Effector memory CD4-positive, alpha-beta T cell (primary cell): ENCODE data around the gene STON2.
"Not testable (repeated sequence)": the region's sequence is repeated elsewhere in the genome, so short reads cannot be mapped to it uniquely, and the experiment has no call there.

ENCODE experiments used
- DNase-seq, 3 donors: peaks; one replicate each; pipeline ENCODE4 v3.0.0-alpha.2; 2020
- H3K27ac ChIP-seq: 2 replicates; pipeline ENCODE4 v1.7.0; 2013; ENCODE audit warnings: mild to moderate bottlenecking, low read length, moderate library complexity; ENCODE audit not compliant: insufficient read depth, poor library complexity, severe bottlenecking
- H3K27me3 ChIP-seq: replicated peaks from 2 replicates; pipeline ENCODE4 v1.7.0; 2013; ENCODE audit warnings: mild to moderate bottlenecking, low read length; ENCODE audit not compliant: insufficient read depth, control insufficient read depth, poor library complexity, severe bottlenecking
- H3K36me3 ChIP-seq: 2 replicates; pipeline ENCODE4 v1.7.0; 2013; ENCODE audit warnings: mild to moderate bottlenecking, low read length, moderate library complexity; ENCODE audit not compliant: control insufficient read depth, insufficient read depth
- H3K4me1 ChIP-seq: 2 replicates; pipeline ENCODE4 v1.7.0; 2013; ENCODE audit warnings: low read length, mild to moderate bottlenecking; ENCODE audit not compliant: control insufficient read depth, insufficient read depth, poor library complexity, severe bottlenecking
- H3K4me3 ChIP-seq: 2 replicates; pipeline ENCODE4 v1.7.0; 2013; ENCODE audit warnings: low read length, low read depth, mild to moderate bottlenecking; ENCODE audit not compliant: insufficient read depth, poor library complexity, severe bottlenecking
- H3K9me3 ChIP-seq: 2 replicates; pipeline ENCODE4 v1.7.0; 2013; ENCODE audit warnings: mild to moderate bottlenecking, low read length, moderate library complexity; ENCODE audit not compliant: control insufficient read depth

Gene STON2

DNA sequence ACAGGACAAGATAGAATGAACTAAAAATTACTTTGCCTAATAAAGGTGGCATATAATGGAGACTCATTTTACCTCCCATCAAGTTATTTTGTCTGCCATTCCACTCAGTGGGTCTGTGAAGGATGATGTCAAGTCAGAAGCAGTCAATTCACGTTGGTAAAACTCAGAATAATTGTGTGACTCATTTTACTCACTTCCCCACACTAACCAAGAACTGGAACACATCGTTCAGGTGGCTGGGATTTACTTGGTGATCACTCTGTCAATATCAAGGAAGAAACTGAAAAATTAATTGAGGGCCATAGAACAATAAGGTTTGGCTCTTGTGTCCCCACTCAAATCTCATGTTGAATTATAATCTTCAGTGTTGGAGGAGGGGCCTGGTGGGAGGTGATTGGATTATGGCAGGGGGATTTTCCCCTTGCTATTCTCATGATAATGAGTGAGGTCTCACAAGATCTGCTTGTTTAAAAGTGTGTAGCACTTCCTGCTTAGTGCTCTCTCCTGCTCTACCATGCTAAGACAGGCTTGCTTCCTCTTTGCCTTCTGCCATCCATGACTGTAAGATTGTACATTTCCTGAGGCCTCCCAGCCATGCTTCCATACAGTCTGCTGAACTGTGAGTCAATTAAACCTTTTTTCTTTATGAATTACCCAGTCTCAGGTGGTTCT is 143.7 kb downstream of the STON2 start:
- no peaks in the 10 kb centered on the region for H3K36me3 ChIP-seq
- H3K27ac ChIP-seq = no peak overlapping the region
- no peak for DNase-seq
- H3K9me3 ChIP-seq = no peaks in the 10 kb centered on the region
- H3K4me1 ChIP-seq = no peaks in the 10 kb centered on the region
- no peak overlapping the region for H3K4me3 ChIP-seq
- H3K27me3 ChIP-seq = no peaks in the 10 kb centered on the region

DNA sequence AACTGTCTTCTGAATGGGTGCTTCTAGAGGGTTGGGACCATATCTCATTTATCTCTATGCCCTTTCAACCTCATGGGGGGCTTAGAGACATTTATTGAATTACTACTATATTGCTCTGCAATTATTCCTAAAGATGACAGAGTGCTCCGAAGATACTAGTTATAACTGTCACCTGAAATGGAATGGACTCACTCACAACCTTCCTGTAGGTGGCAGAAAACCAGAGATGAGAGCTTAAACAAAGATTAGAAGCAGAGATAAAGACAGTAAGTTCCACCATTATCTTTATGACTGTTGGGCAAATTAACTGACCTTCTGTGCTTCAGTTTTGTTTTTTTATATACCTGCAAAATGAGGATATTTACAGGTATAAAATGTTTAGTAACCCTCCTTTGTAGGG is 147.8 kb downstream of the STON2 start:
- Histone ChIP-seq H3K9me3 (no peaks in the 10 kb centered on the region), H3K36me3 (no peaks in the 10 kb centered on the region), H3K4me1 (no peaks in the 10 kb centered on the region), H3K4me3 (no peak overlapping the region), H3K27ac (no peak overlapping the region), H3K27me3 (no peaks in the 10 kb centered on the region)
- DNase-seq = no peak

DNA sequence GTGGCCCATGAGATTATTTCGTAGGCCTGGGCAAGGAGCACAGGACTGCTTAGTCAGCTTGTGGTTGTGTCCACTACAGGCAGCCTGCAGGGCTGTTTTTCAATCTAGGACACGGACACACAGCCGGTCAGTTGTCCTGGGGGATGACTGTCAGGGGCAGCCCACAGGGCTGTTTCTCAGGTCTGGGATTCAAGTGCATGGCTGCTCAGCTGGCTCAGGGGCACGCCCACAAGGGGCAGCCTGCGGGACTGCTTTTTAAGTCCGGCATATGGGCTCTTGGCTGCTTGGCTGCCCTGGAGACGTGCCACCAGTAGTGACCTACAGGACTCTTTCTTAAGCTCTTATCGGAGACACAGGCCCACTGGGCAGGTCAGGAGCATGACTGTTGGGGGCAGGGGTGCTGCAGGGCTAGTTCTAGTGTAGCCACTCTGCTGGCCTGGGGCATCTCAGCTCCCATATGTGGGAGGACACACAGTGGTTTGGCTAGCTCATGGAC is 152.8 kb downstream of the STON2 start:
- no peaks in the 10 kb centered on the region for H3K27me3 ChIP-seq
- H3K4me3 ChIP-seq = no peak overlapping the region
- no peak for DNase-seq
- H3K36me3 ChIP-seq = no peaks in the 10 kb centered on the region
- H3K9me3 ChIP-seq = no peaks in the 10 kb centered on the region
- H3K27ac ChIP-seq = no peak overlapping the region
- no peaks in the 10 kb centered on the region for H3K4me1 ChIP-seq

DNA sequence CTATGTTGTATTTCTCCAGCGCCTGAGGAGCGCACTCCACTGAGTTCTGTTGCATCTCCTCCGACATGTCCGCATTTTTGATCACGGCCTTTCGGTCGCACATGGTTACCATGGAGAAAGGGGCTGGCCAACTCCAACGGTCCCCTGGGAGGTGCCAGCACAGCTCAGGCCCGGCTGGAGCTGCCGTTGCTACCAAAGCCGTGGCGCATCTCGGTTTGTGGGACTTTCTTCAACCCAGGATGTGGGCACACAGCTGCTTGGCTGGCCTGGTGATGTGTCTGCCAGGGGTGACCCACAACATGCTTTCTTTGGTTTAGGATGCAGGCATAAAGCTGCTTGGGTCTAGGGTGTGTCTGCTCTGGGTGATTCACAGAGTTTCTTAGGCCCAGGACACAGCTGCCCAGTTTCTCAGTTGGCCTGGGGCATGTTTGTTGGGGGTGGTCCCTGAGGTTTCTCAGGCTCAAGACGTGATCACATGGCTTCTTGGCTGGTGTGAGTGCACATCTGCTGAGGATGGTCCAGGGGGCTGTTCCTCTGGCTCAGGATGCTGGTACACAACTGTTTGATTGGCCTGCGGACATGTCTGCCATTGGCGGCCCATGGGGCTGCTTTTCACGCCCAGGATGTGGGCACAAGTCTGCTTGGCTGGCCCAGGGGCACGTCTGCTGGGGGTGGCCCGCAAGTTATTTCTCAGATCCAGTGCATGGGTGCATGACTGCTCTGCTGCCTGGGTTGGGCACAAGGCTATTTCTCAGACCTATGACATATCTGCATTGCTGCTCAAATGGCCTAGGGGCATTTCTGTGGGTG is 153.5 kb downstream of the STON2 start:
- no peak overlapping the region for H3K4me3 ChIP-seq
- DNase-seq = no peak
- no peaks in the 10 kb centered on the region for H3K4me1 ChIP-seq
- no peaks in the 10 kb centered on the region for H3K9me3 ChIP-seq
- H3K27ac ChIP-seq = no peak overlapping the region
- no peaks in the 10 kb centered on the region for H3K27me3 ChIP-seq
- H3K36me3 ChIP-seq = no peaks in the 10 kb centered on the region

DNA sequence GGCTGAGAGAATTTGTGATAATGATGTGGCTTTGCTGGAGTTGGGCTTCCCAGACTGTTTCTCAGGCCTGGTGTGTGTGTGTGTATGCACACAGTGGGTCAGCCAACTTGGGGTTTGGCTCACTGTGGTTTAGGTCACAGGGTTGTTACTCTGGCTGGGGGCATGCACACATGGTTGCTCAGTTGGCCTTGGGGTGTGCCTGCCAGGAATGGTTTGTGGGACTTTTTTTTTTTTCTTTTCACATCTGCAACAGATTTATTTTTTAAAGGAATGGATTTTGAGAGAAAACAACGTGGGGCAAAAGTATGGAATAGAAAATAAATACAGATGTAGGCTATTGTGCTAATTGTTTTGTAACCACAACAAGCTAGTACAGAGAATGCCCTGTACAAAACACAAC is 154.4 kb downstream of the STON2 start:
- H3K9me3 ChIP-seq = no peaks in the 10 kb centered on the region
- H3K36me3 ChIP-seq = no peaks in the 10 kb centered on the region
- no peaks in the 10 kb centered on the region for H3K4me1 ChIP-seq
- H3K27ac ChIP-seq = no peak overlapping the region
- H3K27me3 ChIP-seq = no peaks in the 10 kb centered on the region
- DNase-seq = no peak
- H3K4me3 ChIP-seq = no peak overlapping the region

DNA sequence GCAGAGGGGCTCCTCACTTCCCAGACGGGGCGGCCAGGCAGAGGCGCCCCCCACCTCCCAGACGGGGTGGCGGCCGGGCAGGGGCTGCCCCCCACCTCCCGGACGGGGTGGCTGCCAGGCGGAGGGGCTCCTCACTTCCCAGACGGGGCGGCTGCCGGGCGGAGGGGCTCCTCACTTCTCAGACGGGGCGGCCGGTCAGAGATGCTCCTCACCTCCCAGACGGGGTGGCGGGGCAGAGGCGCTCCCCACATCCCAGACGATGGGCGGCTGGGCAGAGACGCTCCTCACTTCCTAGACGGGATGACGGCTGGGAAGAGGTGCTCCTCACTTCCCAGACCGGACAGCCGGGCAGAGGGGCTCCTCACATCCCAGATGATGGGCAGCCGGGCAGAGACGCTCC is 155.7 kb downstream of the STON2 start:
- not testable (repeated sequence) for H3K36me3 ChIP-seq, DNase-seq, H3K27me3 ChIP-seq, H3K4me3 ChIP-seq, H3K9me3 ChIP-seq, H3K4me1 ChIP-seq, H3K27ac ChIP-seq

DNA sequence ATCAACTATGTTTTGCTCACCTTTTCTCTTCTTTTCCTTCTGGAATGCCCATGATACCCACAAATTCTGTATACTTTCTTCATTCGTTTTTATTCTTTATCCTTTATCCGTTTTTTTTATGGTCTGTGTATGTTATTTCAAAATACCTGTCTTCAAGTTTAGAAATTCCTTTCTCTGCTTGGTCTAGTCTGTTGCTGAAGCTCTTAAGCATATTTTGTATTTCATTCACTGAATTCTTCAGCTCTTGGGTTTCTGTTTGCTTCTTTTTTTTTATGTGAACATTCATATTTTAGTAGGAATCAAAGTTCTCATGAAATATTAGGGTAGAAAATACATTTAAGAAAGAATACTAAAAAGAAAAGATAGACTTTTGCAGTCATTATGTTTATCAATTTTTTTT is 156.6 kb downstream of the STON2 start:
- no peaks in the 10 kb centered on the region for H3K4me1 ChIP-seq
- no peaks in the 10 kb centered on the region for H3K36me3 ChIP-seq

DNA sequence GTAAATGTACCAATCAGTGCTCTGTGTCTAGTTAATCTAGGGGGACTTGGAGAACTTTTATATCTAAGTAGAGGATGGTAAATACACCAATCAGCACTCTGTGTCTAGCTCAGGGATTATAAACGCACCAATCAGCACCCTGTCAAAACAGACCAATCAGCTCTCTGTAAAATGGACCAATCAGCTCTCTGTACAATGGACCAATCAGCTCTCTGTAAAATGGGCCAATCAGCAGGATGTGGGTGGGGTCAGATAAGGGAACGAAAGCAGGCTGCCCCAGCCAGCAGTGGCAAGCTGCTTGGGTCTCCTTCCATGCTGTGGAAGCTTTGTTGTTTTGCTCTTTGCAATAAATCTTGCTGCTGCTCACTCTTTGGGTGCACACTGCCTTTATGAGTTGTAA is 163.3 kb downstream of the STON2 start:
- not testable (repeated sequence) for DNase-seq, H3K36me3 ChIP-seq, H3K27me3 ChIP-seq, H3K4me3 ChIP-seq, H3K27ac ChIP-seq, H3K4me1 ChIP-seq, H3K9me3 ChIP-seq

More for the DNA sequence above, 156.6 kb downstream of the STON2 start:
- no peak overlapping the region for H3K4me3 ChIP-seq
- no peaks in the 10 kb centered on the region for H3K27me3 ChIP-seq
- no peaks in the 10 kb centered on the region for H3K9me3 ChIP-seq
- DNase-seq = no peak
- H3K27ac ChIP-seq = no peak overlapping the region

DNA sequence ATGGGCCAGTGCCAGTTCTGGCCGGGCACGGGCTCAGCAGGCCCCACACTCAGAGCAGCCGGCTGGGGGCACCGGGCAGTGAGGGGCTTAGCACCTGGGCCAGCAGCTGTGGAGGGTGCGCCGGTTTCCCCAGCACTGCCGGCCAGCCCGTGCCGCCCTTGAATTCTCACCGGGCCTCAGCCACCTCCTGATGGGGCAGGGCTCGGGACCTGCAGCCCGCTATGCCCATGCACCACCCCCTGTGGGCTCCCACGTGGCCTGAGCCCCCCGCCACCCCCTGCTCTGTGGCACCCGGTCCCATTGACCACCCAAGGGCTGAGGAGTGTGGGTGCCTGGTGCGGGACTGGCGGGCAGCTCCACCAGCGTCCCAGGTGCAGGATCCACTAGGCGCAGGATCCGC is 164.0 kb downstream of the STON2 start:
- Histone ChIP-seq H3K9me3 (no peaks in the 10 kb centered on the region), H3K4me3 (no peak overlapping the region), H3K27me3 (no peaks in the 10 kb centered on the region), H3K27ac (no peak overlapping the region), H3K36me3 (no peaks in the 10 kb centered on the region), H3K4me1 (no peaks in the 10 kb centered on the region)
- DNase-seq = no peak

DNA sequence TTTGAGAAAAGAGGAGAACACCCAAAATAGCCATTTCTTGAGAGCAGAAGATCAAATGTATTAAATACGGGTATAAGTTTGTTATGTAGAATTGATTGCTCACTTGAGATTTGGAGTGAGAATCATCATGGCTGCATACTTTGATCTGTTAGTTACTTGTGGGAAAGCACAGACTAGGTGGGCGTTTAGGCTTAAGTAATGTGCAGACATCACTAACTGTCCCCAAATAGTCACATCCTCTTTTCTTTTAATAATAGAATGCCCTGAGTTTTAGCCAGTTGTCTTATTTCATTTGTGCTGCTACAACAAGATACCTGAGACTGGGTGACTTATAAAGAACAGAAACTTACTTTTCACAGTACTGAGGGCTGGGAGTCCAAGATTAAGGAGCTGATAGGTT is 165.0 kb downstream of the STON2 start:
- H3K9me3 ChIP-seq = no peaks in the 10 kb centered on the region
- no peak overlapping the region for H3K27ac ChIP-seq
- H3K27me3 ChIP-seq = no peaks in the 10 kb centered on the region
- DNase-seq = no peak
- H3K4me3 ChIP-seq = no peak overlapping the region
- no peaks in the 10 kb centered on the region for H3K4me1 ChIP-seq
- no peaks in the 10 kb centered on the region for H3K36me3 ChIP-seq
